Spleen (tissue), 11 donors: ENCODE data around the gene TMEM18. TPM values are rescaled to one million over a fixed set of nuclear protein-coding genes. Genes with fewer than 3 reads are reported as not detected.

Experiments
- DNase-seq: peaks from one replicate; pipeline ENCODE4 v3.0.0-alpha.2; 2020
- H3K27ac ChIP-seq, 8 donors: fragments of 200-600 bp; sonication (generic) in 7 of 8; 1 replicate in 4 of 8; 2 replicates in 4 of 8; pipeline versions ENCODE4 v1.5.0 to v1.8.0; 2016 to 2021; ENCODE audit warnings: inconsistent platforms in 4 of 8, mild to moderate bottlenecking in 4 of 8, moderate library complexity in 1 of 8
- H3K27me3 ChIP-seq, 7 donors: fragments of 200-600 bp; sonication (generic) in 6 of 7; replicated peaks in 1 of 7; 1 replicate in 4 of 7; 2 replicates in 3 of 7; pipeline versions ENCODE4 v1.5.0 to v1.8.0; 2016 to 2021; ENCODE audit warnings: inconsistent platforms in 3 of 7, mild to moderate bottlenecking in 1 of 7
- H3K36me3 ChIP-seq, 6 donors: fragments of 200-600 bp; sonication (generic) in 5 of 6; 1 replicate in 4 of 6; 2 replicates in 2 of 6; pipeline versions ENCODE4 v1.5.0 to v1.8.0; 2016 to 2021; ENCODE audit warnings: inconsistent platforms in 2 of 6
- H3K4me1 ChIP-seq, 6 donors: fragments of 200-600 bp; sonication (generic) in 5 of 6; 1 replicate in 3 of 6; 2 replicates in 3 of 6; pipeline versions ENCODE4 v1.5.0 to v1.8.0; 2016 to 2021; ENCODE audit warnings: inconsistent platforms in 3 of 6
- H3K4me3 ChIP-seq, 8 donors: fragments of 200-600 bp; sonication (generic) in 7 of 8; 1 replicate in 4 of 8; 2 replicates in 4 of 8; pipeline versions ENCODE4 v1.5.0 to v1.8.0; 2016 to 2021; ENCODE audit warnings: inconsistent platforms in 4 of 8, mild to moderate bottlenecking in 4 of 8, moderate library complexity in 2 of 8
- H3K9me3 ChIP-seq, 8 donors: fragments of 200-600 bp; sonication (generic) in 7 of 8; 1 replicate in 4 of 8; 2 replicates in 4 of 8; pipeline versions ENCODE4 v1.5.0 to v1.8.0; 2016 to 2021; ENCODE audit warnings: inconsistent platforms in 4 of 8
- POLR2A ChIP-seq, 3 donors: fragments of 450-650 bp; IDR thresholded peaks; one replicate each; pipeline ENCODE4 v1.5.1; 2017; ENCODE audit warnings: antibody characterized with exemption in 3 of 3, mild to moderate bottlenecking in 1 of 3
- POLR2AphosphoS5 ChIP-seq, 3 donors: sonication (generic); formaldehyde crosslinking; IDR thresholded peaks; one replicate each; pipeline ENCODE4 v1.5.1; 2017; ENCODE audit warnings: antibody characterized with exemption in 3 of 3
- WGBS, 5 donors: extraction: QIAGEN DNeasy Blood & Tissue Kit in 3 of 5; methylation state at CpG; one replicate each; pipeline versions ENCODE4 v1.1.5 to v1.1.7; 2013 to 2018; 5-methylcytosine and 5-hydroxymethylcytosine counted together
- intact Hi-C: fragments of 100-400 bp; cut with DNase I; formaldehyde crosslinking; loops from one replicate; pipeline ENCODE4 v1.15.0; 2023; ENCODE audit warnings: low total_unique reads
- polyA plus RNA-seq, 3 donors: library from polyadenylated mRNA; stranded (reverse); fragments of 200-250 nt; gene quantifications; one replicate each; pipeline ENCODE4 v1.2.1, GENCODE V29; 2013
- total RNA-seq, 7 donors: library from RNA; depleted of rRNA in 3 of 7; stranded (reverse); fragments of >200 nt in 3 of 7; fragmentation: NEBNext Ultra II Directional in 4 of 7; extraction: Animal tissue kit (Norgen Biotek cat#: 25700) in 4 of 7; gene quantifications; one replicate each; pipeline versions ENCODE4 v1.1.0 to v1.2.1, GENCODE V29; 2016 to 2021
- TF ChIP-seq, protein P1 (sequence below), 11 experiments: fragments of 200-600 bp in 7 of 11; fragments of 450-650 bp in 4 of 11; sonication (generic) in 4 of 11; IDR thresholded peaks in 8 of 11; conservative IDR thresholded peaks in 3 of 11; 1 replicate in 7 of 11; 2 replicates in 4 of 11; pipeline versions ENCODE4 v1.4.0 to v1.8.0; 2016 to 2021; ENCODE audit warnings: antibody characterized with exemption in 11 of 11, inconsistent platforms in 4 of 11, mild to moderate bottlenecking in 1 of 11
- donor health status: healthy with polysubstance abuse.
- donor health status: DM: no; HTN: no; CAD: no; lungs with moderate emphysema.
- donor health status: DM: no; HTN: no; CAD: no.
- donor health status: Bipolar disorder and iron deficiency.
- donor health status: healthy.
- donor health status: DM: no; HTN: no; CAD: no.
- donor health status: DM: yes; HTN: yes; CAD: no.

Gene TMEM18
- total and polyA plus RNA-seq, 10 donors: 20.0 to 29.3 (median 22.6) TPM

DNA sequence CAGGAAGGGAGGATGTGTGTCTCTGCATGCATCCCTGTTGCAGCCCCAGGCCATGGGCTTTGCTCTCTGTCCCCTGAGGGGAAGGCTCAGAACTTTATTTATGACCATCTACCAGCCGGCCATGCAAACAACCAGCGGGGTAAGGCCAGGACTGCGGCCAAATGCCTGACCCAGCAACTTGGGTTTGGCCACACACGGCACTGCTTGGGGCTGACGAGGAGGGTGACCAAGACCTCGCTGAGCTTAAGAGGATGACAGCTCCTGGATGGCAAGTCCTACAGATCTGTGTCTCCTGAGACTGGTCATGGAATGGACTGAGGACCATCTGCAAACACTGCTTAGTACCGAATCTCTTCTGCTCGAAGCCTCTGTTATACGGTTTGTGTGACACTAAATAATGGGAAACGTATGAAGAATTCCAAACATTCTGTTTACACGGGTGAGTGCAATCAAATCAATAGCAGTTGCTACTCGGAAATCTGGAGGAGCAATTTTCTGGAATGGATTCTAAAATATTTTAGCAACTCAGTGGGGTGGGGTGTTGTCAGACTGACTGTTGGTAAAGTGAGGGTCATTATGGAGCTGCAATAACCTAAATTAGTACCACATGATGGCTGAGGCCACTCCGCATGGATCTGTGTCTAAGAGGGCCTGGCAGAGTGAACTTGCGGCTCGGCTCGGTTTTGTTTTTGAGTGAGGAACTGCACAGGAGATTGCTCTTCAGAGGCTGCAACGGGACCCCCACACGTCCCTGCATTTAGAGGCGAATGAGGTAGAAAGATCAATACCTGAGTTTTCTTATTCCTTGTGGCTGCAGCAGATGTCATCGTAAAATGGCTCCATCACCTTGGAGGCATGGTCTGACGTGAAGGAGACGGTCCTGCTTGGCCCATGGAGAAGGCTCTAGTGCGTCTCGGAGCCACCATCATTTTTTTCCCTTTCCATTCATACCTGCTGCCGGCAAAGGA is 26.6 kb downstream of the TMEM18 start:
- H3K9me3 ChIP-seq: no peaks in the 10 kb centered on the region
- TF ChIP-seq POLR2A (IDR thresholded peaks at IDR 0.05): no peak
- no peak overlapping the region for H3K4me3 ChIP-seq
- peaks cover 0 to 6% (median 0%) of the 10 kb centered on the region in 7 donors for H3K27me3 ChIP-seq
- 79 to 88% (median 85%) methylated on average over 19 to 25 of the region's 25 CpGs for WGBS, 5 donors
- no peaks in the 10 kb centered on the region for H3K4me1 ChIP-seq
- no peak overlapping the region for H3K27ac ChIP-seq
- DNase-seq: no peak
- no peaks in the 10 kb centered on the region for H3K36me3 ChIP-seq
- intact Hi-C loops: no loop called here

GRCh38 chr2:649426-650342 is 27.5 kb downstream of the TMEM18 start:
- intact Hi-C loops: no loop called here
- H3K36me3 ChIP-seq: no peaks in the 10 kb centered on the region
- 84 to 94% (median 87%) methylated on average over 19 to 20 of the region's 20 CpGs for WGBS, 5 donors
- TF ChIP-seq POLR2A (IDR thresholded peaks at IDR 0.05) (no peak), POLR2AphosphoS5 (IDR thresholded peaks at IDR 0.05) (no peak)
- TF ChIP-seq, protein P1, sequence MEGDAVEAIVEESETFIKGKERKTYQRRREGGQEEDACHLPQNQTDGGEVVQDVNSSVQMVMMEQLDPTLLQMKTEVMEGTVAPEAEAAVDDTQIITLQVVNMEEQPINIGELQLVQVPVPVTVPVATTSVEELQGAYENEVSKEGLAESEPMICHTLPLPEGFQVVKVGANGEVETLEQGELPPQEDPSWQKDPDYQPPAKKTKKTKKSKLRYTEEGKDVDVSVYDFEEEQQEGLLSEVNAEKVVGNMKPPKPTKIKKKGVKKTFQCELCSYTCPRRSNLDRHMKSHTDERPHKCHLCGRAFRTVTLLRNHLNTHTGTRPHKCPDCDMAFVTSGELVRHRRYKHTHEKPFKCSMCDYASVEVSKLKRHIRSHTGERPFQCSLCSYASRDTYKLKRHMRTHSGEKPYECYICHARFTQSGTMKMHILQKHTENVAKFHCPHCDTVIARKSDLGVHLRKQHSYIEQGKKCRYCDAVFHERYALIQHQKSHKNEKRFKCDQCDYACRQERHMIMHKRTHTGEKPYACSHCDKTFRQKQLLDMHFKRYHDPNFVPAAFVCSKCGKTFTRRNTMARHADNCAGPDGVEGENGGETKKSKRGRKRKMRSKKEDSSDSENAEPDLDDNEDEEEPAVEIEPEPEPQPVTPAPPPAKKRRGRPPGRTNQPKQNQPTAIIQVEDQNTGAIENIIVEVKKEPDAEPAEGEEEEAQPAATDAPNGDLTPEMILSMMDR (IDR thresholded peaks at IDR 0.05 in 8 of 11, conservative IDR thresholded peaks at IDR 0.05 in 3 of 11): no peak
- no peaks in the 10 kb centered on the region for H3K9me3 ChIP-seq
- peaks cover 0 to 13% (median 0%) of the 10 kb centered on the region in 7 donors for H3K27me3 ChIP-seq
- H3K4me3 ChIP-seq: no peak overlapping the region
- H3K27ac ChIP-seq: no peak overlapping the region
- no peak for DNase-seq
- H3K4me1 ChIP-seq: no peaks in the 10 kb centered on the region

GRCh38 chr2:648476-649424 is 28.5 kb downstream of the TMEM18 start:
- no peak for DNase-seq
- no peak for TF ChIP-seq POLR2AphosphoS5 (IDR thresholded peaks at IDR 0.05)
- TF ChIP-seq, protein P1 (IDR thresholded peaks at IDR 0.05 in 8 of 11, conservative IDR thresholded peaks at IDR 0.05 in 3 of 11): no peak
- TF ChIP-seq POLR2A (IDR thresholded peaks at IDR 0.05): no peak

More at GRCh38 chr2:648476-649424, 28.5 kb downstream of the TMEM18 start:
- intact Hi-C loops: no loop called here
- H3K4me1 ChIP-seq: no peaks in the 10 kb centered on the region
- 83 to 91% (median 89%) methylated on average over 21 to 26 of the region's 26 CpGs for WGBS, 5 donors
- H3K27me3 ChIP-seq: peaks cover 0 to 17% (median 0%) of the 10 kb centered on the region in 7 donors
- no peaks in the 10 kb centered on the region for H3K36me3 ChIP-seq
- no peak overlapping the region for H3K27ac ChIP-seq
- no peaks in the 10 kb centered on the region for H3K9me3 ChIP-seq
- H3K4me3 ChIP-seq: no peak overlapping the region
